WI38 (cell line): ENCODE results near the gene ITGA8.

Source experiments
- H3K4me3 ChIP-seq: 2 replicates; pipeline ENCODE4 v1.5.1; 2011; ENCODE audit warnings: low read depth, mild to moderate bottlenecking, control low read depth, low read length
- TF ChIP-seq, protein P1 (sequence below): IDR thresholded peaks from 2 replicates; pipeline ENCODE4 v1.5.1; 2012; ENCODE audit warnings: low read depth, mild to moderate bottlenecking, control low read depth, low read length

ITGA8 gene

DNA sequence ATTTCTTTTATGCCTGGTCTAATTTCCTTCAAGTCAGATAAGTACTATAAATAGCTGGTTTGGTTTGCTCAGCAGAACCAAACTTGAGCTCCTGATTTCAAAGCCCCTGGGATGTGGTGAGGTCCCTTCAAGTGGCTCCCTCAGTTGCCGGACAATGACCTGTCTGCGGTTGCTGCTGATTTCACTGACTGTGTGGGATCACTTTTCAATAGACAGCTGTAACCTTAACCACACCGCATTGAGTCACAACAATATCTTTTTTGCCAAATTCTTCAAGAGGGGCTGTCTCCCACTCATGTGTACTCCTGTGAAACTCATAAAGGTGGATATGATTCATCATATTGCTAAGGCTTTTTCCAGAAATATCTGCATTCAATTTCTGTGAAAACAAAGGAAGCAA lies 23.1 kb upstream of the ITGA8 start:
- TF ChIP-seq, protein P1, sequence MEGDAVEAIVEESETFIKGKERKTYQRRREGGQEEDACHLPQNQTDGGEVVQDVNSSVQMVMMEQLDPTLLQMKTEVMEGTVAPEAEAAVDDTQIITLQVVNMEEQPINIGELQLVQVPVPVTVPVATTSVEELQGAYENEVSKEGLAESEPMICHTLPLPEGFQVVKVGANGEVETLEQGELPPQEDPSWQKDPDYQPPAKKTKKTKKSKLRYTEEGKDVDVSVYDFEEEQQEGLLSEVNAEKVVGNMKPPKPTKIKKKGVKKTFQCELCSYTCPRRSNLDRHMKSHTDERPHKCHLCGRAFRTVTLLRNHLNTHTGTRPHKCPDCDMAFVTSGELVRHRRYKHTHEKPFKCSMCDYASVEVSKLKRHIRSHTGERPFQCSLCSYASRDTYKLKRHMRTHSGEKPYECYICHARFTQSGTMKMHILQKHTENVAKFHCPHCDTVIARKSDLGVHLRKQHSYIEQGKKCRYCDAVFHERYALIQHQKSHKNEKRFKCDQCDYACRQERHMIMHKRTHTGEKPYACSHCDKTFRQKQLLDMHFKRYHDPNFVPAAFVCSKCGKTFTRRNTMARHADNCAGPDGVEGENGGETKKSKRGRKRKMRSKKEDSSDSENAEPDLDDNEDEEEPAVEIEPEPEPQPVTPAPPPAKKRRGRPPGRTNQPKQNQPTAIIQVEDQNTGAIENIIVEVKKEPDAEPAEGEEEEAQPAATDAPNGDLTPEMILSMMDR = no peak
- H3K4me3 ChIP-seq = no peak overlapping the region

DNA sequence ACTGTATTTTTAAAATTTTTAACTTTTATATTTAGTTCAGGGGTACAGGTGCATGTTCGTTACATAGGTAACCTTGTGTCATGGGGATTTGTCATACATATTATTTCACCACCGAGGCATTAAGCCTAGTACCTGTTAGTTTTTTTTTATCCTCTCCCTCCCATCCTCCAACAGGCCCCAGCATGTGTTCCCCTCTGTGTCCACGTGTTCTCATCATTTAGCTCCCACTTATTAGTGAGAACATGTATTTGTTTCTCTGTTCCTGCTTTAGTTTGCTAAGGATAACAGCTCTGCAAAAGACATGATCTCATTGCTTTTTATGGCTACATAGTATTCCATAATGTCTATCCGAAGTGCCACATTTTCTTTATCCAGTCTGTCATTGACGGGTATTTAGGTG lies 22.4 kb upstream of the ITGA8 start:
- no peak overlapping the region for H3K4me3 ChIP-seq
- TF ChIP-seq, protein P1 = no peak

DNA sequence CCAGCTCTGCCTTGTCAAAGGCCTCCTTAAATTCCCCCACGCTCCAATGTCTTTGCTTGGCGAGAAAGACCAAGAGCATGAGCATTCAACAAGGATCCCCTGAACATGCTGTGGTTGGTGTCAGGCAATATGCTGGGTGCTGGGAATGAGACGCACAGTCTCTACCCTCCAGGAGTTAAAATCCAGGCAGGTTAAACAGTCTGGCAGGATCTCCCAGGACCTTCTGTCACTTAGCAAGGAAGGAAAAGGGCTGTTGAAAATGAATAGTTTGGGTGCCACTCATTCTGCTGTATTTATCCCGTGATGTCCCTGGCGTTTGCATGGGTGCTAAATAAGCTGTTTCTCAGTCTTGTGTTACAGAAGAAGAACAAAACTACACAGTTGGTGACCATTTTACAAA lies 21.9 kb upstream of the ITGA8 start:
- H3K4me3 ChIP-seq = no peak overlapping the region
- TF ChIP-seq, protein P1 = no peak

DNA sequence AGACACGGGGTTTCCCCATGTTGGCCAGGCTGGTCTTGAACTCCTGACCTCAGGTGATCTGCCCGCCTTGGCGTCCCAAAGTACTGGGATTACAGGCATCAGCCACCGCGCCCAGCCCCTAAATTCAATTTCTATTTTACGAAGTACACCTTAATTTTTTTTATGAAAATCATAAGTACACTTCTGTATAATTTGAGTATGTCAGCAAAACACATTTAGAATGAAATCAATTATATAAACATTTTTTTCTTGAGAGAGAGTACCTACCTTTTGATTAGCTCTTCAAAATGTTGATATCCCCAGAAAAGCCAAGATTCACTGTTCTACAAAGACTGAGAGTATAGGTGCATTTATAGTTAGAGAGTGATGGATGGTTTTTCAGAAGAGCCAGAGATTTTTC lies 20.5 kb upstream of the ITGA8 start:
- TF ChIP-seq, protein P1 = no peak
- H3K4me3 ChIP-seq = no peak overlapping the region

DNA sequence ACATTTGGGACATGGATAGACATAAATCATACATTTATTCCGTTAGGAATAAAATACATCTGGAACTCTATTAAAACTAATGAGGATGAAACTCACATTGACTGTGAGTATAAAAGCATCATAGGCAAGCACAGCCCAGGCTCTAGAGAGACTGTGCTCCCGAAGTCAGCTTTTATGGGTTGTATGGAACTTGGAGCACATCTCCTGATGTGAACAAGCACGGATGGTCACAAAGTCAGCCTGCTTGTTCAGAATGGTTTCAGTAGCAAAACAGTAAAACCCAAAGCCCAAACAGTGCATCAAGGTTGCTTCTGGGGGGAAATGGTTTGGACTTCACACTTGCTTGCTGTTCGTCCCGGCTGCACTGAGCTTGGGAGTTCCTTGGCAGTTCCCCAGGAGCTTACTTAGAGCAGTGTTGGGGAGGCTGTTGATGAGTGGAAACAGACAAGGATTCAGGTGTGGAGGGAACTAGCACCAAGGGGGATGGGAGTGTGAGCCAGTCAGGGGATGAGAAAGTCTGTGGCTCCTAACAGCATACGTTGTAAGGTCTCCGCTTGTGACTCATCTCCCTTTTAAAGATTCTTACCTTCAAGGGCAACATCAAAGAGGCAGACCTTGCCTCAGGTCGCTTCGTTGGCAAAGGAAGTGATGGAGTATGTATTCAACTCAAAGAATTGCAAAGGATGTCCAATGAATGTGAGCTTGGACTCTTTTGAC lies 19.7 kb upstream of the ITGA8 start:
- TF ChIP-seq, protein P1 = no peak

DNA sequence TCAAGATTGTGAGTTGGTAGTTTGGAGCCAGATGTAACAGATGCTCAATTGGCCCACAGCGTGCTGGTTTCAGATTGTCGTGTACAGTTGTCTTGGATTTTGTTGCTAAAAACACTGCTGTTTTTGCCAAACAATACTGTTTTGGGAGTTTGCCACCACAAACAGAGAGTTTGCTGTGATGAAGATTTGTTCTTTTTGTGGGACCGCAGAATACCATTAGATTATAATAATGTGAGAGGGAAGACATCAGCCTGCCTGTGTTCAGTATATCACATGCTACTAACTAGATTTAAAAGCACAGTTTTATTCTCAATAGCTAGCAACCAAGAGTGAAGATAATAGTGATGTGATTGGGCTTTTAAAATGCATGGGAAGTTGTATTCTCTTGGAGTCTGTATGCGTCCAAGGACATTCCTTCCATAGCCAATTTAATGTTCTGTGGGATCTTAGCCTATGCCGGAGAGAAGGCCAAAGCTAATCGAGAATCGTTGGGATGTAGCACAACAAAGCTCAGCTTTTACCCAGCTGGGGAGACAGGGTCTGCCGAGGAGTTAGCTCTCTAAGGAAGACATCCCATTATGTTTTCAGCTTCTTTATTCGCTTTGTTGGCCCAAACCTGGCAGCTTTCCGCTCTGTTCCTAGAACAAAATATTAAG lies 18.7 kb upstream of the ITGA8 start:
- TF ChIP-seq, protein P1 = no peak

More for the DNA sequence above, 19.7 kb upstream of the ITGA8 start:
- no peak overlapping the region for H3K4me3 ChIP-seq

DNA sequence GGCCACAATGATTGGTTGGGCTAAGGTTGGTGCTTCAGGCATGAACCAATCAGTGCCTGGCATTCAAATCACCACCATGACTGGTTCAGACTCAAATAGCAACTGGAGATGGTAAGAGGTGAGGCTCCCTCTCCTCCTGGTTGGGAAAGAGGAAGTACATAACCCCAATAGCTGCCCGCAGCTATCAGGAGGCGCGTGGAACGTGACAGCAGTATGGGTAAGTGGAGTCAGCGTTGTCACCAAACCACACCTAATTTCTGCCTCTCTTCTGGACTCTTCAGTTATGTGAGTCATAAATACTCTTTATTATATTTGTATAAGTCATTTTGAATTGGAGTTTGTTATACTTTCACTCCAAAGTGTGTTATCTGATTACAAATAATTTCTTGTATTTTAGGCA lies 17.9 kb upstream of the ITGA8 start:
- TF ChIP-seq, protein P1 = no peak

More for the DNA sequence above, 18.7 kb upstream of the ITGA8 start:
- H3K4me3 ChIP-seq = no peak overlapping the region

More for the DNA sequence above, 17.9 kb upstream of the ITGA8 start:
- no peak overlapping the region for H3K4me3 ChIP-seq
